Adipose tissue (tissue), 3 donors: Measurements from ENCODE around the gene COLEC12. TPM values are rescaled to one million over a fixed set of nuclear protein-coding genes. Genes with fewer than 3 reads are reported as not detected.

Source experiments
- H3K27ac ChIP-seq: one replicate; pipeline ENCODE4 v1.5.1; 2013; ENCODE audit warnings: low read depth, low read length
- WGBS, 3 donors: extraction: QIAGEN DNeasy Blood & Tissue Kit; methylation state at CpG; one replicate each; pipeline ENCODE4 v1.1.7; 2013; 5-methylcytosine and 5-hydroxymethylcytosine counted together
- polyA plus RNA-seq, 3 donors: library from polyadenylated mRNA; stranded (reverse); fragments of 200-250 nt; gene quantifications; one replicate each; pipeline ENCODE4 v1.2.3, GENCODE V29; 2013
- donor health status: healthy with polysubstance abuse.
- donor health status: Bipolar disorder and iron deficiency.
- donor health status: healthy.

COLEC12 gene
- polyA plus RNA-seq, 3 donors = 5.2 to 10.8 (median 9.5) TPM

DNA sequence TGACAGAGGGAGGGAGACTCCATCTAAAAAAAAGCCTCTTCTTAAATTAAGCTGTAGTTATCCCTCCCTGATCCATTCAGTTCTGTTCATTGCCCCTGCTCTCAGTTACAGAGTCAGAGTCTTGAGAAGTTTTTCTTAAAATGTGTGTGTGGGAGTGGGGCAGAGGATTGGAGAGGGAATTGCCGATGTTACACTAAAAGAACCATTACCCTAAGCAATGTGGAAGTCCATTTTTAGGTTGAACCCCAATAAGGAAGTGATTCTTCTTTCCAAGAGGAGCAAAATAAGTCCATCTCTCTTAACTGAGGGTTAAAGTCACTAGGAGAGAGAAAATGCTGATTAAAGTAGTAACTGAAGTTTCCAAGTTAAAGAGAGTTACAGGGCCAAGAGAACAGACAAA lies 211.5 kb downstream of the COLEC12 start:
- no peak overlapping the region for H3K27ac ChIP-seq
- 26 to 72% (median 38%) methylated on average over 1 of the region's 1 CpG for WGBS, 3 donors

DNA sequence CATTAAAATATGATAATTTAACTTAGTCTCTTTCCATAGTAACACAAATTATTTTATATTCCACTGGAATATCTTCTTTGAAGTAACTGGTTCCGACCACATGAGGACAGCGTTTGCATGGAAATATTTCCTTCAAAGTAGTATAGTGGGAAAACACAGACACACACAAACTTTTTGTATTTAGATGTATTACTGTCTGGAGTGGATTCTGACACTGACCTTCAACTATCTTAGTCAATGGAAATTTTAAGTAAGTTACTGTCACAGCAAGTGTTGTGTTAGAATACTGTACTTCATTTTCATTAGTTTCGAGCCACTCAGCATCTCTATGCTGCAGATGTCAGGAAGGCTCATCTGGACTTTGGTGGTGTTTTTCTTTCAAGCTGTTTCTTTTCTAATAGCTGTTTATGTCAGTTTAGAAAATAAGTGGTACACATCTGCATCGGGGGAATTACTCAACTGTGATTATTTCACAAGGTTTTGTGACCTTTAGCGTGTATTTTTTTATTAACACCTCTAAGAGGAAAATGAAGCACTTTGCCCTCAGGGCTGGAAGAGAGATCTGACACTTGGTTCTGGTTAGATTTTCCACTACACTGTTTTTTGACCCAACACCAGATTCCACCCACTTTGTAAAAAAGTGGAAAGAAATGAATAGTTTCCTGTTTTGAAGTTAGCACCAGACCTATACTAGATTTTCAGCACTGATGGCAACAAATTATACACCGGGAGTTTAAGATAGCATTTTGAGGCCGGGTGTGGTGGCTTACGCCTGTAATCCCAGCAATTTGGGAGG lies 213.8 kb downstream of the COLEC12 start:
- WGBS, 3 donors = 55 to 70% (median 66%) methylated on average over 8 of the region's 8 CpGs
- no peak overlapping the region for H3K27ac ChIP-seq

DNA sequence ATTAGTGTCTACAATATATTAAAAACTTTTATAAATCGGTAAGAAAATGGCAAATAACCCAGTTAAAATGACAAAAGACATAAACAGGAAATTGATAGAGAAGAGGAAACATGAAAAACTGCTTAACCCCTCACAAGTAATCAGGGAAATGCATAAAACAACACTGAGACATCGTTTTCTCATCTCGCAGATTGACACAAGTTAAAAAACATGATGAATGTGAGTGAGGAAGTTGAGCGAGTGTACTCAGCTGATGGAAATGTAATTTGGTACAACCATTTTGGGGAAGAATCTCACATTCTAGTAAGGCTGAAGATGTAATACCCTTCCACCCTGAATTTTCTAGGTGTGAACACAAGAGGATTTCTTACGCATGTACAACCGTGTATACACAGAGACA lies 214.7 kb downstream of the COLEC12 start:
- WGBS, 3 donors = 71 to 78% (median 74%) methylated on average over 6 of the region's 6 CpGs
- H3K27ac ChIP-seq = no peak overlapping the region

DNA sequence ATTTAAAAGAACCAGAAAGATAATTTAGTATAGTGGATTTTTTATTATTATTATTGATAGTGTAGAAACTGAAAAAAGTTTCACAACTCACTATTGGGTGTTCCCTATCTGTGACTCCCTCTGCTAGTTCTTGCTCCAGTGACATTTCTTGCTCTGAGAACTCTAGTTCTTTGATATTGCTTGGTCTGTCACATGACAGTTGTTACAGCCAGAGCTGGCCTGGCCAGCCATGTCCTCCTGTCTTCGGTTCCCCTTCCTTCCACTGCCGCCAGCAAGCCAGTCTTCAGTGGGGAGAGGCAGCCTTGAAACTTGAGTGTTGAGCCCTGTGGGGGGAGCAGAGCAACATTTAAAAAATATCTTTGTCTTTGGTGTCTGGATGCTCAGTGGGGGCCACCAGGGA lies 225.0 kb downstream of the COLEC12 start:
- 67 to 89% (median 70%) methylated on average over 2 of the region's 2 CpGs for WGBS, 3 donors
- H3K27ac ChIP-seq = no peak overlapping the region

DNA sequence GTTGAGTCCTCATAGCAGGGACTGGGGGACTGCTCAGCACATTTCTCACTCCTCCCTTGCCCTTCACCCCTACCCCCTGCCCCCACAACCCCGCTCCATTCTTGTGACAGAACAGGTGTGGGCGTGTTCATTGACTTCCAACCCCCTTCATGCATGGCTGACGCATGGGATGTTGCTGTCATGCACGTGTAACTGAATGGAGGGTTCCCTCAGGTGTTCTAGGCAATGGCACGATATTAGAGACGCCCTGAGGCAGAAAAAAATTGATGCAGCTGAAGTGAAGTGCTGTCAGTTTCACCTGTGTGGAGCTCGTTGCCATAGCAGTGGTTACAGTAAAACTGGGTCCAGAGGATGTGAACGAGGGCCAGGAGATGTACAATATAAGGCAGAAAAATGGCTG lies 226.2 kb downstream of the COLEC12 start:
- 69 to 87% (median 83%) methylated on average over 8 of the region's 8 CpGs for WGBS, 3 donors
- H3K27ac ChIP-seq = no peak overlapping the region

DNA sequence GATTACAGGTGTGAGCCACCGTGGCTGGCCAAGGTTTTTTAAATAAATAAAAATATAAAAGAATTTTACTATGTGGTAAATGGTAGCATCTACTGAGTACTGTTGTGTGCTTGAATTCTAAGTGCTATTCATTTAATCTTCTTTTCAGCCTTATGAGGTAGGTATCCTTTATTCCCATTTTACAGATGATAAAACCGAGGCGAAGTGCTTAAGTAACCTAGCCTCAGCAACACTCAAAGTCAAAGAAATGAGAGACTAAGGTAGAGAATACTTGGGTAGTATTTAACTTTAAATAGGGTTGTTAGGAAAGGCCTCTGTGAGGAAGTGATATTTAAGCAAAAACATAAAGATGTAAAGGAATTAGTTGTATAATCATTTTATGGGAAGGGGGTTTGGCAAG lies 227.0 kb downstream of the COLEC12 start:
- 95 to 97% (median 96%) methylated on average over 3 of the region's 3 CpGs for WGBS, 3 donors

DNA sequence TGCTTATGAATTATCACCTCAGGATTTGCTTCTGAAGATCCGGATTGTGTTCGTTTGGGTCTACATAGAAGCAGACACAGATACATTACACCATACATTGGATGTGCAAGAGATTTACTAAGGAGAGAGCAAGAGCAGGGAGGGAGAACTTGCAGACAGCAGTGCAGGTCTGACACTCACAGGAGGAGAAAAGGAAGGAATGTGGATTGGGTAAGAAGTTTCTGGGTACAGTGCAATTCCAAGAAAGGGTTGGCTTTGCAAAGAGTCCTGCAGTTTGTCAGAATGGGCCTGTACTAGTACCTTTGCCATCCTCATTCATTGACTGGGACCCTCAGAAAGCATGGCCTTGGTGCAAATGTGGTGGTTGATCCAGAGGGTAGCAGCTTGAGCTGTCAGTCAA lies 227.9 kb downstream of the COLEC12 start:
- 88 to 92% (median 91%) methylated on average over 2 of the region's 2 CpGs for WGBS, 3 donors
- H3K27ac ChIP-seq = no peak overlapping the region

More for the DNA sequence above, 227.0 kb downstream of the COLEC12 start:
- no peak overlapping the region for H3K27ac ChIP-seq

DNA sequence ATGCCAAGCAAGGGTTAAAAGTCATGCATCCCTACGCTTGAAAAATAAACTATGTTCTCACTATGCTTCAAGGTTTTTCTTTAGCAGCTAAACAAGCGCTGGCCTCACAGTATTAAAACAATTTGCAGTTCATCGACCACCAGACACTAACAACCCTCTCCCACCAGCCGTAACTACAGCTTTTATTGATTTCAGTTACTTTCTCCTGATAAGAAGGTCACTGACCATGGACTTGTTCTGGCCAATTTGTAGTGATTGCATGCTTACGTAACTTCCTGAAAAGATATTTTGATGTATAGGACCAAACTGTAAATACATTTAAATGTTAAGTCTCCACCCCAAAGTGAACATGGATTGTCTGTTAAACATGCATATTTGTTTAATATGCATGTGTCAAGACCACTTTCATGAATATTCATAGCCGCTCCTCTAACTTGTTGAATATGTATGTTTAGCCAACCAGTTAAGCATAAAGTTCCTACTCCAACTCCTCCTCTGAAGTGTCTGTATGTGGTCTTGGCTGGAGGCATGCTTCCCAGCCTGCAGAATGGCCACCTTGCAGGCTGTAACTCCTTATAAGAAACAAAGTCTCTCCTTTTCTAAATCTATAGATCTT lies 230.9 kb downstream of the COLEC12 start:
- 38 to 81% (median 77%) methylated on average over 6 of the region's 6 CpGs for WGBS, 3 donors
- no peak overlapping the region for H3K27ac ChIP-seq

DNA sequence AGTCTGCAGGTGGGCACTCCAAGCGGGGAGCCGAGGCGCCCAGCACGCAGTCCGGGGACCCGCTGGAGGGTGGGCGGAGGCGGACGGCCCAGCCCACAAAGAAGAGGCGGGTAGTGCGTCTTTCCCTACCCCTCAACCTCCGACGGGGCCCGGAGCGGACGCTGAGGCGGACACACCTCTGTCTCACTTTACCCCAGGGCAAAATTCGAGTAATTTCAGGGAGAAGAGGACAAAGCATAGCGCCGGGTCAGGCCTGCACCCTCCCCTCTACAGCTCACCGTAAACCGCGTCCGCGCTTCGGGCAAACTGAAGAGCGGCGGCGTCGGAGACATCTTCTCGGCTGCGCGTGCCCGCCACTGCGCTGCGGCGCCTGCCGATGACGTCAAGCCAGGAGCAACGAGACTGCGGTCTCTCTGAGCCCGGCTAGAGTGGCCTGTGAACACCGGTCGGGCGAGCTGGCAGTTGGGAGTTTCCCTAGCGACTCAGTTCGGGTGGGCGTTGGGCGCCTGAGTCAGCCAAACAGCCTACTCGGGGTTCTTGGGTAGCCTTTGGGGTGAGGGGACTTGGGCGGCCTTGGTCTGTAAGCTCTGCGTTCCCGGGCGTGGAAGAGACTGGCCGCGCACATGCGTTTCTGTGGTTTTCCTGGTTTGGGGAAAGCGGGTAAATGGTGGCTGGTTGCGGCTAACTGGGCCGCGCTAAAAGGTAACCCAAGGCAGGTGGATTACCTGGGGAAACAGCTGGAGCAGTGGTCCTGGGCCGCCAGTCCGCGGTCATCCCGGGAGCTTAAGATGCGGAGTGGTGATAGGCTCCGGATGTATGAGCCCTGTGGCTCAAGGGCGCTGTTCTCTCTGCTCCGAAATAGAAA lies 232.6 kb downstream of the COLEC12 start, which contains the start of gene THOC1:
THOC1 (minus strand) TSS at position 360 of the 865 bp plus-strand sequence; CDS start at position 332, 28 bp downstream.
- 0% methylated on average over 69 of the region's 69 CpGs for WGBS, 3 donors
- H3K27ac ChIP-seq = no peak within 1 kb of the TSS

DNA sequence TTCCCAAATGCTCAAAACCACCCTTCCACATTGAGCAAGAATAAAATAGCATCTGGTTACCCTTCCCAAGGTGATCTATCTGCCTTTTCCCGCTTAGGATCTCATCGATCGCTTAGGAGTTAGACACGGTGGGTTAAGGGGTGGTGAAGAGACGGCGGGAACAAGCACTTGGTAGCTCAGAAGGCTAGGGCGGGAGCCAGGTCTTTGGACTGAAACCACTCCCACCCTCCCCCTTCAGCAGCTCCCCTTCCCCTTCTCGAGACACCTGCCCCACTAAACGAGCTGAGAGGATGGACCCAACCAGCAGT lies 233.2 kb downstream of the COLEC12 start:
- 1 to 3% (median 2%) methylated on average over 9 of the region's 9 CpGs for WGBS, 3 donors
- H3K27ac ChIP-seq = no peak overlapping the region

Other genes starting within 250 kb of the COLEC12 start
- 10 to 100 TPM; 11.8 to 29.2 (median 15.6) TPM for gene THOC1, start 232.7 kb downstream of the COLEC12 start, polyA plus RNA-seq
- gene CETN1, start 79.7 kb upstream of the COLEC12 start, polyA plus RNA-seq = not detected
- gene CLUL1, start 96.3 kb upstream of the COLEC12 start, polyA plus RNA-seq = 1 to 10 TPM in 1 of 3 donors, under 1 TPM in 1, not detected in 1; 0.10 to 1.7 TPM
- 1 to 10 TPM; 1.2 to 2.2 (median 2.0) TPM for gene TYMS, start 157.0 kb upstream of the COLEC12 start, polyA plus RNA-seq
- 10 to 100 TPM; 24.5 to 32.2 (median 27.7) TPM for gene ENOSF1, start 211.9 kb upstream of the COLEC12 start, polyA plus RNA-seq